ENCODE data around the gene ZW10.
"Not testable (repeated sequence)": the region's sequence is repeated elsewhere in the genome, so short reads cannot be mapped to it uniquely, and the experiment has no call there.

ZW10 gene

DNA sequence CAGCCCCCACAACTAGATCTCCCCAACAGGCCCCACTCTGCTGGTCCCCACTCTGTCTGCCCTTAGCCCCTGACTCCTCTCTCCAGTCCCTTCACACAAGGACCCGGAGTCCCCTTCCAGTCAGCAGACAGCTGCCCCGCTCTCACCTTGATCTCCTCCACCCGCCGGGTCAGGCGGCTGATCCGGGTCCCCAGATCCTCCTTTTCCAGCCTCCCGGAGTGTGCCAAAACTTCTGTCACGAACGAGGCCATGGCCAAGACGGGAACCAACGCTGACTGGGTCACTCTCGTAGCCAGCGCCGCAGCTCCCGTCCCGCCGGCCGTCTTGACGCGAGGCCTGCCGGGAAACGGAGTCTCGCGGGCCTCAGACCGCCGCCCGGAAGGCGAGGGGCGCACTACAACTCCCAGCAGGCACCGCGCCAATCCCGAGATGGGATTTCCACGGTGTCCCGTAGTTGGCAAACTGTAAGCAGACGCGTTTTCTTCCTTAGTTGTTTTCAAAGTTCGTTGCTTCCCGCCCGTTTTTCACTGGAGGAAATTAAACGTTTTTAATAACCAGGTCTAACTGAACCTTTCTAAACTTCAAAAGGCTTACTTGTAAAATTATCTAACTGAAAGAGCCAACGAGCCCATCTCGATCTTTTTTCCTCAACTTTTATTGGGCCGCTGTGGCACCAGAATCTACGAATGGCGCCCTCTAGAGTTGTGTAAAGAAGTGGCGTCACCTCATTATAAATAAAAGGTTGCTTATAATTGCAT lies at the start of gene ZW10:
ZW10 (minus strand) TSS at position 277 of the 758 bp plus-strand sequence; CDS start at position 251, 26 bp downstream.
- peak; percentile 93 for DNase-seq

DNA sequence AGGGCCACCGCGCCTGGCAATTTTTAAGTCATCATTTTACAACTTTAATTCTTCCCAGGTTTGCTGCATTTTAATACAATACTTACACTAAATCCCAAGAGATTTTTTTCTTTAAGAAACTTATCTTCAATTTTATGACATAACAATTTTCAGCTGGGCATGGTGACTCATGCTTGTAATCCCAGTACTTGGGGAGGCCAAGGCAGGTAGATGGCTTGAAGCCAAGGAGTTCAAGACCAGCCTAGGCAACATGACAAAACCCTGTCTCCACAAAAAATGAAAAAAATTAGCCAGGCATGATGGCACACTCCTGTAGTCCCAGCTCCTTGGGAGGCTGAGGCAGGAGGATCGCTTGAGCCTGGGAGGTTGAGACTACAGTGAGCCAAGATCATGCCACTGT lies 44.9 kb upstream of the ZW10 start:
- DNase-seq = no peak

- no peak for DNase-seq
Observed at GRCh38 chr11:113817626-113818025, 44.1 kb upstream of the ZW10 start.

DNA sequence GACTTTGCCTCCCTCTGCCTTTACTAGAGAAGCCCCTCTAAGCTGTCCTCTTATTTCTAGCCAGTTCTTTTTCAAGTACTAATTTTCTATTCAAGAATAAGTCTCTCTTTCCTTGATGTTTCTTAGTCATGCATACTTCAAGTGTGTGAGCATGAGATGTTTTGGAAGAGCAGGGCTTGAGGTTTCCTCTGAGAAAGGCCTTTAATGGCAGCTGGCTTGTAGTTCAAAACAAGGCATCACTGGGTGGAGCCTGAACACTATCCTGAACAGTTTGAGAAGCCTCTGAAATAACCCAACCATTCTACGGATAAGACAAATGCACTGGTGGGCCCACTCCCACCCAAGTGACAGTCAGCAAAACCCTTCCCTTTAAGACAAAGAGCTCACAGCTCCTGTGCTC lies 43.7 kb upstream of the ZW10 start:
- no peak for DNase-seq

- DNase-seq = no peak
Observed at GRCh38 chr11:113814181-113814580, 40.7 kb upstream of the ZW10 start.

GRCh38 chr11:113808931-113809330 lies 35.4 kb upstream of the ZW10 start:
- DNase-seq = no peak

- peak; percentile 7 for DNase-seq
Observed at GRCh38 chr11:113806406-113806805, 32.9 kb upstream of the ZW10 start.

- no peak for DNase-seq
Observed at GRCh38 chr11:113805640-113806039, 32.1 kb upstream of the ZW10 start.

DNA sequence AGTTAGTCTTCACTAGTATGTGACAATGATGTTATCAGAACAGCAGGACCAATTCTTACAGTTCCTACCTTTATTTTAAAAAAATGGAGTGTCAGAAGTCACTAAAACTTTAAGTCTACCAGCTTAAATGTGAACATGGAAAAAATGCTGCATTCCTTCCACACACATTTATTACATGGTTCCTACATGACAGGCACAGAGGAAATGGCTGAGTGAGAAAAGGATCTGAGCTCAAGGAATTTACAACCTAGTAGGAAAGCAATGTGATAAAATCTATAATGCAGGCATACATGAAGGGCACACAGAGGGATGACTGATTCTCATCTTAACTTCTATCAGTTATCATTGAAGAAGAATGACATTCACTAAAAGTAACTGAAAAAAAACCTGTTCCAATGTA lies 29.1 kb upstream of the ZW10 start:
- DNase-seq = no peak

GRCh38 chr11:113796663-113797259 lies 23.3 kb upstream of the ZW10 start:
- peak; percentile 35 for DNase-seq

DNA sequence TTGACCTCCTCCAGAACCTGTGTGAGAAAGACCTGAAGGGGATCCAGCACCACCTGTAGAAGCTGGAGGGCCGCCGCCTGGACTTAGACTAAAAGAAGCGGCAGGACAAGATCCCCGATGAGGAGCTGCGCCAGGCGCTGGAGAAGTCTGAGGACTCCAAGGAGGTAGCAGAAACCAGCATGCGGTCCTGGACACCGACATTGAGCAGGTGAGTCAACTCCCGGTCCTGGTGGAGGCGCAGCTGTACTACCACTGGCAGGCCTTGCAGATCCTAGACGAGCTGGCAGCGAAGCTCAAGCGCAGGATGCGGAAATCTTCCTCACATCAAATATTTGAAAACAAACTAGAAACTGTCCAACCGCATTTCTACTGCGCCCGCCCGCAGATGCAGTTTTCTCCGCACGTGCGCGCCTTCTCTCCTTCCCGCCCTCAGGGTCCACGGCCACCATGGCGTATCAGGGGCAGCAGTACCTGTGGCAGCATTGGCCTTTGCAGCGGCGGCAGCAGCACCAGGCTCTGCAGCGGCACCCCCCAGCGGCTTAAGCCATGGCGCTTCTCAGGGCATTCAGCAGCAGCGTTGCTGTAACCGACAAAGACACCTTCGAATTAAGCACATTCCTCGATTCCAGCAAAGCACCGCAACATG lies 16.3 kb upstream of the ZW10 start:
- no peak for DNase-seq

DNA sequence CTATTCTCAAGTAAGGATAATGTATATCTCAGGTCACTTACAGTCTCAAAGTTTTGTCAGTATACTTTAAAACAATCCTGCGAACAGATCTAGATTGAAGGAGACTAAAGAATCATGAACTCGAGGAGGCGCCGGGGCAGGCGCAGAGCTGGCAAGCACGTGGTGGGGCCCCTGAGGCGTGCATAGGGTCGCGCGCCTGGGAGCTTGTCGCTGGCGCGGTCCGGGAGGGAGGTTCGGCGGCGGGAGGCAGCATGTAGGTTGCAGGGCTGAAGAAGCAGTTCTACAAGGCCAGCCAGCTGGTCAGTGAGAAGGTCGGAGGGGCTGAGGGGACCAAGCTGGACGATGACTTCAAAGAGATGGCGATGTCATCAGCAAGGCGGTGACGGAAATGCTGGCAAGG lies 15.5 kb upstream of the ZW10 start:
- DNase-seq = not testable (repeated sequence)

DNA sequence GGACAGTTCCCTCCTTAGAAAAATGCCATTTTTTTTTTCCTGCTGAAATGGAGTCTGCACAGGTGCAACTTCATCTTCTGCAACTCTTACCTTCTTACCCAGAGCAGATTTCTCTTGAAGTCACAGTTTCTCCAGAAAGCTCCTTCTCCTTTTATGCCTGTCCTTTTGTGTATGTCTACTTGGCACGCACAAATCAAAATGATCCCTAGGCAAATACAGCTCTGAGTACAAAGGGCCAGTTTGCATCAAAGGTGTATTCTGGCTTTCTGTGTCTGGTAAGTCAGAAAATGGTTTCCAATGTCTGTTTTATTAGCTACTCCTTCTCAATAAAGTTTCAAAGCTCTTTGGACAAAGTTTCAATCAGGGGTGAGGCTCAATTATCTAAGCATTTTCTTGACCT lies 8.6 kb upstream of the ZW10 start:
- no peak for DNase-seq

GRCh38 chr11:113781682-113782081 lies 8.2 kb upstream of the ZW10 start:
- no peak for DNase-seq

DNA sequence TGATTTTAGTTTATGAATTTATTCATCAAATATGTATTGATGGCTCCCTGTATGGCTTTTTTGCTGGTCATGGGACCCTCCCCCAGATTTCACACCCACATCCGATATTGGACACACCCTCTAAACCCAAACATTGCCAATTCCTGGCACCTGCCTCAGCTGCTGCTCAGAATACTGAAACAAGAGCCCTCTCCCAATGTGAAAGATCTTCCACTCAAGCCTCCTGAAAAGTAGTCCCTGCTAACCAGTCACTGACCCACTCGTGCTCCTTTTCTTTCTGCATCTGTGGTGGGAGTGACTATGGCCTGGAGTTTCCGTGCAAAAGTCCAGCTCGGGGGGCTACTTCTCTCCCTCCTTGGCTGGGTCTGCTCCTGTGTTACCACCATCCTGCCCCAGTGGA lies 6.0 kb upstream of the ZW10 start, which contains the start of gene CLDN25:
CLDN25 (plus strand) TSS at position 301 of the 400 bp plus-strand sequence; CDS start at position 301, 0 bp downstream.
- no peak for DNase-seq

DNA sequence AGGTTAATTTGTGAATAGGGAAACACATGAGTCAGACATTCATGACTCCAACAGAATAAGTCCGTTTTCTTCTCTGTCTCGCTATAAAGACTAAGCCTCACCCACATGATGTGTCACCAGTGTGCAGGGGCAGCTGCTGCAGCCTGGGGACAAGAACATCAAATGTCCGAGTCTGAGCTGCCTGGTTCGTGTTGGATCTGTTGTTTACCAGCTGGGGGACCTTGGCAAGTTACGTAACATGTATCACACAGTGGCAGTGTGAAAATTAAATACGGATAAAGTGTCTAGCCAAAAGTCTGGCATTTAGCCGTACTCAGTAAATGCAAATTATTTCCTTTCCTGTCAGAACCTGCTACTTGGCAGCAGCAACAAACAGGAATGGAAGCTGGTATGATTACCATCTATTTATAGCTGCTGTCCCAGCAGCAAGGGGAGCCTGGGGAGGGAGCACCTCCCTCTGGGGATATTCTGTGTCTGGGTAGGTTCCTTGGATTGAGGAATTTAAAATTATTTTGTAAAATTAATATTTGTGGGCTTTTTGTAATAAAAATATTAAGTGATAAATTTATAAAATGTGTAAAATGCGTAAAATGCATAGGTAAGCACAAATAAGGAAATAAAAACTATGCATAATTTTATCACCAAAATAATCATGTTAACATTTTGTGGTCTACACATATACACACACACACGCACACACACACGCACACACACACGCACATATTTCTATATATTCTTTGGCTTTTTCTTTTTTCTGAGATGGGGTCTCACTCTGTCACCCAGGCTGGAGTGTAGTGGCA lies 4.8 kb upstream of the ZW10 start:
- DNase-seq = no peak

GRCh38 chr11:113774174-113774503 lies 647 bp upstream of the ZW10 start:
- DNase-seq = no peak

DNA sequence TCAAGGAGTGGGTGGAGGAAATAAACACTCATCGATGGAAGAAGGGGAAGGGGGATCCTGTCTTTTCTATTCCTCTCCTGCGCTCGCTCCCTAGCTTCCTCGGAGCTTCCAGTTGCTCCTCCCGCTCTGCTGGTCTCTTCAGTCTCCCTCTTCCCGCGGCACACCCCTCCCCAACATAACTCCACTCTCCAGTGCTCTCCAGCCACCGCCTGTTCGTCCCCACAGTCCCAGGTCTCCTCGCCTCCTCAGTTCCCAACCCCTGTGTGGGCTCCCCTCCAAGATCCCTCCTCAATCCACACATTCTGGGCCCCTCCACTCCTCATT lies 438 bp downstream of the ZW10 start:
- no peak for DNase-seq

DNA sequence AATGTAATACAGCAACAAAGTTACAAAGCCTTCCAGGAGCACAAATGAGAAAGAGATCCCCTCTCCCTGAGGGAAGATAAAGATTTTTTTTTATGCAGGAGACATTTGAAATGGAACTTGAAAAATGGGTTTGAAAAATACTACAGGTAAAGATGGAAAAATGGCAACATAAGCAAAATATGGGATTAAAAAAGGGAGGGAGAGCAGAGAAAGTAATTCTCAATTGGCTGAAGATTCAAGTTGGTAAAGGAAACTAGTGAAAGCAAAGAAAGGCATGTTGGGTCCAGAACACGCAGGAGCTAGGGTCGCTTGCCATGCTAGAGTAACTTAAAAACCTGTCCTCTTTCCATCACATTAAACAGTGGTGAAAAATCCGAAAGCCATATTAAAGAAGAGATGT lies 1.5 kb downstream of the ZW10 start:
- DNase-seq = no peak

GRCh38 chr11:113764527-113765219 lies 8.8 kb downstream of the ZW10 start:
- DNase-seq = no peak

DNA sequence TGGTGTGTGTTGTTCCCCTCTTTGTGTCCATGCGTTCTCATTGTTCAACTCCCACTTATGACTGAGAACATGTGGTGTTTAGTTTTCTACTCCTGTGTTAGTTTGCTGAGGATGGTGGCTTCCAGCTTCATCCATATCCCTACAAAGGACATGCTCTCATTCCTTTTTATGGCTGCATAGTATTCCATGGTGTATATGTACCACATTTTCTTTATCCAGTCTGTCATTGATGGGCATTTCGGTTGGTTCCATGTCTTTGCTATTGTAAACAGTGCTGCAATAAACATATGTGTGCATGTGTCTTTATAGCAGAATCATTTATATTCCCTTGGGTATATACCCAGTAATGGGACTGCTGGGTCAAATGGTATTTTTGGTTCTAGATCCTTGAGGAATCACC lies 10.5 kb downstream of the ZW10 start:
- DNase-seq = not testable (repeated sequence)

DNA sequence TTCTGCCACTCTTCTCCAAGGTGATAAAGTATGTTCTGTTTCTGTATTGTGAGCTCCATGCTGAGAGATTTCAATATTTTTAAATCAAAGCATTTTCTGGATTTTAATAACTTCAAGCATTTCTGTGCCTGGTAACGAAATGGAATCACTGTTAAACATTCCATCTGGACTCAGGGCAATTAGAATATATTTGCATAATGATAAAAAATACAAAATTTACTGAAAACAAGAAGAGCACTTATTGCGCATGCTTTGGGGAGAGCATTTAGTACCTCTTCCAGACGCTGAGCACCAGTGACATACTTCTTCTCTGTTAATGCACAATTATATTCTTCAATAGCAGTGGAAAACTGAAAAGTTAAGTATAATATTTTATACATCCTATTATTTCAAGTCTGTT lies 13.3 kb downstream of the ZW10 start:
- DNase-seq = no peak

DNA sequence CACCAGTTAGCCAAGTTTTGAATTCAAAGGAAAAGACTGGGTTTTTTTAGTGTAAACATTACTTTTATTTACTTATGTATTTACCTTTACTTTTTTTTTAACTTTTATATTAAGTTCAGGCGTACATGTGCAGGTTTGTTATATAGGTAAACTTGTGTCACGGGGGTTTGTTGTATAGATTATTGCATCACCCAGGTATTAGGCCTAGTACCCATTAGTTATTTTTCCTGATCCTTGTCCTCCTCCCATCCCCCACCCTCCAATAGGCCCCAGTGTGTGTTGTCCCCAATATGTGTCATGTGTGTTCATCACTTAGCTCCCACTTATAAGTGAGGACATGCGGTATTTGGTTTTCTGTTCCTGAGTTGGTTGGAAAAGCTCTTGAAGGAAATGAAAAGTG lies 20.6 kb downstream of the ZW10 start:
- DNase-seq = no peak
